IMR-90 (cell line): ENCODE data around the gene HSPH1.

Experiments
- BHLHE40 ChIP-seq: fragments of 150-350 bp; IDR thresholded peaks from 2 replicates; pipeline ENCODE4 v1.6.1; 2016; ENCODE audit warnings: mild to moderate bottlenecking, low read depth, low read length
- CEBPB ChIP-seq: IDR thresholded peaks from 2 replicates; pipeline ENCODE4 v1.6.1; 2012; ENCODE audit warnings: low read depth, low read length, improper control_type of control experiment
- CTCF ChIP-seq: conservative IDR thresholded peaks from 2 replicates; pipeline ENCODE4 v1.5.1; 2012; ENCODE audit warnings: mild to moderate bottlenecking, low read depth, low read length, improper control_type of control experiment
- MAZ ChIP-seq: IDR thresholded peaks from 2 replicates; pipeline ENCODE4 v1.6.1; 2012; ENCODE audit warnings: low read depth, mild to moderate bottlenecking, low read length, improper control_type of control experiment, moderate library complexity, borderline replicate concordance
- MXI1 ChIP-seq: IDR thresholded peaks from 2 replicates; pipeline ENCODE4 v1.6.1; 2012; ENCODE audit warnings: low read depth, mild to moderate bottlenecking, low read length, moderate library complexity, borderline replicate concordance
- NFE2L2 ChIP-seq: fragments of 150-350 bp; IDR thresholded peaks from 2 replicates; pipeline ENCODE4 v1.6.1; 2016; ENCODE audit warnings: low read depth, mild to moderate bottlenecking, low read length
- POLR2A ChIP-seq: IDR thresholded peaks from 2 replicates; pipeline ENCODE4 v1.6.1; 2012; ENCODE audit warnings: mild to moderate bottlenecking, low read depth, low read length
- RAD21 ChIP-seq: IDR thresholded peaks from 2 replicates; pipeline ENCODE4 v1.6.1; 2012; ENCODE audit warnings: low read length, improper control_type of control experiment
- RCOR1 ChIP-seq: IDR thresholded peaks from 2 replicates; pipeline ENCODE4 v1.6.1; 2012; ENCODE audit warnings: mild to moderate bottlenecking, low read length, improper control_type of control experiment; ENCODE audit not compliant: insufficient replicate concordance
- RFX5 ChIP-seq: IDR thresholded peaks from 2 replicates; pipeline ENCODE4 v1.8.0; 2012; ENCODE audit warnings: low read depth, mild to moderate bottlenecking, low read length, moderate library complexity
- SMC3 ChIP-seq: fragments of 150-350 bp; IDR thresholded peaks from 2 replicates; pipeline ENCODE4 v1.6.1; 2016; ENCODE audit warnings: low read depth, mild to moderate bottlenecking, antibody characterized with exemption, low read length, moderate library complexity
- USF2 ChIP-seq: fragments of 150-350 bp; IDR thresholded peaks from 2 replicates; pipeline ENCODE4 v1.6.1; 2017; ENCODE audit warnings: mild to moderate bottlenecking, antibody characterized with exemption, low read length, low read depth

GRCh38 chr13:31198519-31198918 lies 36.8 kb upstream of the HSPH1 start:
- TF ChIP-seq CTCF = no peak
- TF ChIP-seq BHLHE40 = no peak
- TF ChIP-seq MAZ = no peak
- TF ChIP-seq POLR2A = no peak
- no peak for TF ChIP-seq RAD21
- no peak for TF ChIP-seq SMC3
- TF ChIP-seq RFX5 = no peak
- no peak for TF ChIP-seq RCOR1
- no peak for TF ChIP-seq USF2
- no peak for TF ChIP-seq MXI1
- peak; percentile 66 for TF ChIP-seq CEBPB
- TF ChIP-seq NFE2L2 = no peak
